Loucy (cell line): ENCODE measurements around the gene SIPA1L2.

Experiments
- H2AFZ ChIP-seq: fragments of 200-600 bp; sonication (generic); 2 replicates; pipeline ENCODE4 v1.6.0; 2016; ENCODE audit warnings: antibody characterized with exemption, mild to moderate bottlenecking, low read length, moderate library complexity
- H3F3A ChIP-seq: fragments of 200-600 bp; 2 replicates; pipeline ENCODE4 v1.6.0; 2016; ENCODE audit warnings: antibody characterized with exemption, low read depth, mild to moderate bottlenecking
- H3K27me3 ChIP-seq: fragments of 200-600 bp; sonication (generic); 2 replicates; pipeline ENCODE4 v1.6.1; 2014; ENCODE audit warnings: low read length, mild to moderate bottlenecking; ENCODE audit not compliant: insufficient read depth, poor library complexity, severe bottlenecking
- H3K36me3 ChIP-seq: fragments of 200-600 bp; sonication (generic); 2 replicates; pipeline ENCODE4 v1.6.1; 2016; ENCODE audit warnings: low read length; ENCODE audit not compliant: insufficient read depth
- H3K4me1 ChIP-seq: fragments of 200-600 bp; sonication (generic); 2 replicates; pipeline ENCODE4 v1.5.1; 2014; ENCODE audit warnings: low read length, mild to moderate bottlenecking; ENCODE audit not compliant: insufficient read depth, poor library complexity, severe bottlenecking
- H3K4me2 ChIP-seq: fragments of 200-600 bp; sonication (generic); 2 replicates; pipeline ENCODE4 v1.6.0; 2014; ENCODE audit warnings: antibody characterized with exemption, low read length, low read depth, mild to moderate bottlenecking; ENCODE audit not compliant: poor library complexity, severe bottlenecking
- H3K4me3 ChIP-seq: fragments of 200-600 bp; sonication (generic); 2 replicates; pipeline ENCODE4 v1.5.1; 2014; ENCODE audit warnings: low read length, mild to moderate bottlenecking, mixed read lengths; ENCODE audit not compliant: poor library complexity, severe bottlenecking
- H3K79me2 ChIP-seq: fragments of 200-600 bp; sonication (generic); 2 replicates; pipeline ENCODE4 v1.6.1; 2014; ENCODE audit warnings: low read length; ENCODE audit not compliant: insufficient read depth
- H3K9ac ChIP-seq: fragments of 200-600 bp; sonication (generic); 2 replicates; pipeline ENCODE4 v1.6.0; 2014; ENCODE audit warnings: mild to moderate bottlenecking, low read depth, low read length, moderate library complexity; ENCODE audit not compliant: poor library complexity, severe bottlenecking
- H3K9me2 ChIP-seq: fragments of 200-600 bp; sonication (generic); replicated peaks from 2 replicates; pipeline ENCODE4 v1.6.1; 2016; ENCODE audit warnings: low read depth, low read length, mixed read lengths
- H3K9me3 ChIP-seq: fragments of 200-600 bp; sonication (generic); 2 replicates; pipeline ENCODE4 v1.6.1; 2014; ENCODE audit warnings: mild to moderate bottlenecking, antibody characterized with exemption, low read length, low read depth; ENCODE audit not compliant: insufficient read depth
- H4K20me1 ChIP-seq: fragments of 200-600 bp; sonication (generic); 2 replicates; pipeline ENCODE4 v1.6.0; 2014; ENCODE audit warnings: antibody characterized with exemption, low read length, mild to moderate bottlenecking; ENCODE audit not compliant: insufficient read depth, poor library complexity, severe bottlenecking
- CTCF ChIP-seq: fragments of 200-600 bp; sonication (generic); conservative IDR thresholded peaks from 2 replicates; pipeline ENCODE4 v1.5.1; 2014; ENCODE audit warnings: mild to moderate bottlenecking, antibody characterized with exemption, low read length
- EZH2phosphoT487 ChIP-seq: fragments of 200-600 bp; IDR thresholded peaks from 2 replicates; pipeline ENCODE4 v1.6.1; 2018; ENCODE audit warnings: antibody characterized with exemption, mild to moderate bottlenecking, moderate library complexity, borderline replicate concordance

Gene SIPA1L2

GRCh38 chr1:232676307-232676706 lies 46.4 kb upstream of the SIPA1L2 start:
- H3K9me2 ChIP-seq: no peaks in the 10 kb centered on the region
- no peaks in the 10 kb centered on the region for H3F3A ChIP-seq
- no peaks in the 10 kb centered on the region for H4K20me1 ChIP-seq
- H3K9me3 ChIP-seq: no peaks in the 10 kb centered on the region
- H3K4me1 ChIP-seq: peaks cover 29% of the 10 kb centered on the region
- no peaks in the 10 kb centered on the region for H3K36me3 ChIP-seq
- no peak for TF ChIP-seq EZH2phosphoT487
- TF ChIP-seq CTCF: no peak
- no peak overlapping the region for H3K9ac ChIP-seq
- no peak overlapping the region for H2AFZ ChIP-seq
- no peak overlapping the region for H3K4me2 ChIP-seq
- H3K27me3 ChIP-seq: no peaks in the 10 kb centered on the region
- H3K4me3 ChIP-seq: no peak overlapping the region
- no peaks in the 10 kb centered on the region for H3K79me2 ChIP-seq

- Histone ChIP-seq H3K4me1 (peaks cover 29% of the 10 kb centered on the region), H3F3A (no peaks in the 10 kb centered on the region), H3K4me2 (no peak overlapping the region), H4K20me1 (no peaks in the 10 kb centered on the region), H2AFZ (no peak overlapping the region), H3K9me3 (no peaks in the 10 kb centered on the region), H3K27me3 (no peaks in the 10 kb centered on the region), H3K9ac (no peak overlapping the region), H3K9me2 (no peaks in the 10 kb centered on the region), H3K4me3 (no peak overlapping the region), H3K36me3 (no peaks in the 10 kb centered on the region), H3K79me2 (no peaks in the 10 kb centered on the region)
- TF ChIP-seq EZH2phosphoT487: no peak
- no peak for TF ChIP-seq CTCF
Measured at GRCh38 chr1:232675898-232676297, 46.0 kb upstream of the SIPA1L2 start.

- no peak overlapping the region for H3K9ac ChIP-seq
- peaks cover 29% of the 10 kb centered on the region for H3K4me1 ChIP-seq
- no peak overlapping the region for H3K4me3 ChIP-seq
- H3K79me2 ChIP-seq: no peaks in the 10 kb centered on the region
- no peaks in the 10 kb centered on the region for H3K9me3 ChIP-seq
- no peaks in the 10 kb centered on the region for H4K20me1 ChIP-seq
- TF ChIP-seq CTCF: no peak
- TF ChIP-seq EZH2phosphoT487: no peak
- no peak overlapping the region for H2AFZ ChIP-seq
- no peaks in the 10 kb centered on the region for H3F3A ChIP-seq
- H3K9me2 ChIP-seq: no peaks in the 10 kb centered on the region
- no peak overlapping the region for H3K4me2 ChIP-seq
- no peaks in the 10 kb centered on the region for H3K27me3 ChIP-seq
- H3K36me3 ChIP-seq: no peaks in the 10 kb centered on the region
Measured at GRCh38 chr1:232675260-232675659, 45.3 kb upstream of the SIPA1L2 start.
